Gastroesophageal sphincter (tissue), 3 donors: ENCODE measurements around the gene CLEC4F.

ENCODE experiments used
- POLR2A ChIP-seq, 2 donors: fragments of 450-650 bp; IDR thresholded peaks; one replicate each; pipeline ENCODE4 v1.6.1; 2017; ENCODE audit warnings: antibody characterized with exemption in 2 of 2, mild to moderate bottlenecking in 2 of 2, moderate library complexity in 1 of 2
- TF ChIP-seq, protein P1 (sequence below), 4 experiments: fragments of 200-600 bp in 2 of 4; fragments of 450-650 bp in 2 of 4; sonication (generic) in 1 of 4; IDR thresholded peaks; one replicate each; pipeline ENCODE4 v1.5.1; 2017 to 2019; ENCODE audit warnings: antibody characterized with exemption in 4 of 4, mild to moderate bottlenecking in 2 of 4, moderate library complexity in 2 of 4

DNA sequence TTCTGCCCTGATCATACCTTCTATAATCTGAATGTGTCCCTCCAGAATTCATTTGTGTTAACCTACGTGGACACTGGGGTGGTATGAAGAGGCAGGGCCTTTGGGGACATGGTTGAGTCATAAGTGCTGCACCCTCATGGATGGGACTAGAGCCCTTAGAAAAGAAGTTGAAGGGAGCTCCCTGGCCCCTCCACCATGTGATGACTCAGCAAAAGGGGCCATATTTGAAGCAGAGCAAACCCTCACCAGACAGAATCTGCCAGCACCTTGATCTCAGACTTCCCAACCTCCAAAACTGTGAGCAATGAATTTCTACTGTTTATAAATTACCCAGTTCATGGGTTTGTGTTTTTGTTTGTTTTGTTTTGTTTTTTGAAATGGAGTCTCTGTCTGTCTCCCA lies 48.6 kb upstream of the CLEC4F start:
- TF ChIP-seq, protein P1, sequence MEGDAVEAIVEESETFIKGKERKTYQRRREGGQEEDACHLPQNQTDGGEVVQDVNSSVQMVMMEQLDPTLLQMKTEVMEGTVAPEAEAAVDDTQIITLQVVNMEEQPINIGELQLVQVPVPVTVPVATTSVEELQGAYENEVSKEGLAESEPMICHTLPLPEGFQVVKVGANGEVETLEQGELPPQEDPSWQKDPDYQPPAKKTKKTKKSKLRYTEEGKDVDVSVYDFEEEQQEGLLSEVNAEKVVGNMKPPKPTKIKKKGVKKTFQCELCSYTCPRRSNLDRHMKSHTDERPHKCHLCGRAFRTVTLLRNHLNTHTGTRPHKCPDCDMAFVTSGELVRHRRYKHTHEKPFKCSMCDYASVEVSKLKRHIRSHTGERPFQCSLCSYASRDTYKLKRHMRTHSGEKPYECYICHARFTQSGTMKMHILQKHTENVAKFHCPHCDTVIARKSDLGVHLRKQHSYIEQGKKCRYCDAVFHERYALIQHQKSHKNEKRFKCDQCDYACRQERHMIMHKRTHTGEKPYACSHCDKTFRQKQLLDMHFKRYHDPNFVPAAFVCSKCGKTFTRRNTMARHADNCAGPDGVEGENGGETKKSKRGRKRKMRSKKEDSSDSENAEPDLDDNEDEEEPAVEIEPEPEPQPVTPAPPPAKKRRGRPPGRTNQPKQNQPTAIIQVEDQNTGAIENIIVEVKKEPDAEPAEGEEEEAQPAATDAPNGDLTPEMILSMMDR (IDR thresholded peaks at IDR 0.05): no peak
- TF ChIP-seq POLR2A (IDR thresholded peaks at IDR 0.05): no peak
